Measurements from ENCODE around the gene SREBF2.
A peak's percentile ranks its signal among the peaks of the same experiment; 100 is the strongest.

The SREBF2 gene

GRCh38 chr22:41832553-41833368 lies at the start of gene SREBF2:
Gene SREBF2, plus strand, starts transcription at chr22:41833105. Its CDS starts 166 bp downstream, at chr22:41833271.
- peak; percentile 91 to 98 for DNase-seq

DNA sequence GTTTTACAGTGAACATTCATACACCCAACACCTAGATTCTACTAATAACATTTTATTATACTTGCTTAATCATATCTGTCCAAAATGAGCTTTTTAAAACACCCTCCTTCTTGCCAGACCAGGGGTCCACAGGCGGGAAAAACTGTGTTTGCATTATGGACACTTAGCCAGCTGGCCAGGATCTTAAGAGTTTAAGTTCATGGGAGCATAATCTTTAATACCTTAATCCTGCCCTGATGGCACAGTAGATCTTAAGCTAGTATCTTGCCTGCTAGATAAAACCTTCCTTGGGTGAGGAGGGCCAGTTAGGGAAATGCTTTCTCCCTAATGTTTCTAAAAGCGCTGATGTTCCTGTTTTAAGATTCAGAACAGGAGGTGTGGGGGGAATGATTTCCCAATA lies 45.6 kb upstream of the SREBF2 start:
- no peak for DNase-seq

DNA sequence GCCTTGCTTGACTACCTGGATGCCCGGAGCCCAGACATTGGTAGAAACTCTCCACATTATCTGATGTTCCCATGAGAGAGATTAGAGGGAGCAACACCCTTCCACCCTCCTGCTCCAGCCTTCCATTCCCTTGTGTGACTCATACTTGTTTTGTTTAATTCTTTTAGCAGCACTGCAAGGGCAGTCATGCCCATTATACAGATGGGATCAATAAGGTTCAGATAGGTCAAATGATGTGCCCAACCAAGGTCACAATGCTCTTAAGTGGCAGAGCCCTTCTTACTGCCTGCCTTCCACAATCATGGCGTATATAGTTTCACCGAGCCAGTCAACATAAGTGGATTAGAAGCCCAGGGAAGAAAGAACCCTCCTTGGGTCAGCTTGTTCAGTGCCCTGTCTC lies 39.0 kb upstream of the SREBF2 start:
- DNase-seq = no peak

DNA sequence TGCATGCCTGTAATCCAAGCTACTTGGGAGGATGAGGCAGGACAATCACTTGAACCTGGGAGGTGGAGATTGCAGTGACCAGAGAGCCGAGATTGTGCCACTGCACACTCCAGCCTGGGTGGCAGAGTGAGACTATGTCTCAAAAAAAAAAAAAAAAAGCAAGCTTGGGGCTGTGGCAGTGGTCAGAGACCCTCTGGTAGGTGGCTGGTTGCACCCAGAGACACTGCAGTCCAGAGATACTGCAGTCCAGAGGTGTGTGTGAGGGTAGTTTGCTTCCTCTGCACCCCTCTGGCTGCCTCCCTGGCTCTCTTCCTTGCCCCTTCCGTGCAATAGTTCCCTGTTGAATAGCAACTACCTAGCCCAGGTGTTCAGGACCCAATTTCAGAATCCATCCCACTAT lies 34.2 kb upstream of the SREBF2 start:
- DNase-seq = no peak

DNA sequence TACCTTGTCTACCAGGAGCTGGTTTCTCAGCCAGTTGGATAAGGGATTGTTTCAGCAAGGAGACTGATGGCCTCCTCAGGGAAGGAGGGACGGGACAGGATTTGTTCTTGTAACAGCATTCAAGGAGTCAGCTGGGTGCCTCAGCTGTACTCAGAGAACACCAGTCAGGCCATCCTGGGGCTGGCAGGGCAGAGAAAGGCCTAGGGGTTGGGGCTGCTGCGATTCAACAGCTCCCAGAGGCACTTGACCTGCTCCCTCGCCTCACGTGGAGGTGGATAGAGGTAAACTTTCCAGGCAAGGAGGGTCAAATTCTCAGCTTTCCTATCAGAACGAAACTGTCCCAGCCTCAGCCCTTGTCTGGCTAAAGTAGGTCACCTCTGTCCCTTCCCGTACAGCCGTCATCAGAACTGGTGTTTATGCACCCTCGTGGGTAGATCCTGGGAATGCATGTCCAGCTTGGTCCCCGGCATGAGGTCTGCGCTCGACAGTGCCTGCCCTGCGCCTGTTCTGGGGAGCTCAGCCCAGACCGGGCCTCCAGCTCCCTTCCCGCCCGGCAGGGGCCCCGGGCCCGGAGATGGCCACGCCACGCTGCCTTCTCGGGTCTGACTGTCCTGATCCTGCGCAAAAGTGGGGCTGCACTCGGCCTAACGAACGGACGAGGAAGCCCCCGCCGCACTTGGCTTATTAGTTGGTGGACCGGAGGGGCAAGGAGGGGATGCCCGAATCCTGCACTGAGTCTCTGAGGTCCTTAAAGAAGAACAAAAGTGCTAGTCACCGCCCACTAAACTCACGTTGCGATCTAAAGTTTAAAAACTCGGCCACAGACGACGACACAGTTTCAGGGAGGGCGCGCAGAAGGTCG lies 33.2 kb upstream of the SREBF2 start:
- DNase-seq = peak in 1 of 2 donors; percentile 78

DNA sequence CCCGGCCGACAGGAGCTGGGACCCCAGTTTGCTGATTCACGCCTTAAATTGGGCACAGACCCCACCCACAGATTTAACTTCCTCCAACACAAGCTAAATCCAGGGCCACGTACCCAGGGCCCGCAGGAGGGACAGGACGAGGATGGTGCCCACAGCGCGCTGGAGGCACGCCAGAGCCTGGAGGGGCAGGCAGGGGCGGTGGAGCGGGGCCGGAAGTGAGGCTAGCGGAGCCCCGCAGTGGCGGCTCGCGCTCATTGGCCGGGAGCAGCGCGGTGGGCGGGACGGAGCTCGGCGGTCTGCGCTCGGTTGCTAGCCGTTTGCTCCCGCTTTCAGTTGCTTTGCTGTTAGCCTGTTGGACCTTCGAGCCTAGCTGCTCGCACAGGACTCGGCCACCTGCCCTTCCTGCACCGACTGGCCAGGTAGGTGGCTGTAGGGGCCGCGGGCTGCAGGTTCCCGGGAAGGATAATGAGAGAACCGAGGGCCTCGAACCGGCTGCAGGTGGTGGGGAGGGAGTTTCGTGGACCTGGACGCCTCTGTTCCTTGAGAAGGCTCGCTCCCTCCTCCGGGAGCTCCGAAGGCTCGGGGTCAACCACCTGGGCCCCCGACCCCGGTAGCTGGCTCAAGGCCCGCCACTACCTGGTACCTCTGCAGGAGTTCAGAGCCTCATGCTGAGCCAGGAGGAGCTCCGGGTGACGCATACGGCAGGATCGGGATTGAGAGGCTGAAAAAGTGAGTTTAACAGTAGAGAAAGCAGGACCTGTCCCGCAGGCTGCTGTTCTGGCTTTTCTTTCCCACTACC lies 32.4 kb upstream of the SREBF2 start, which contains the start of gene CCDC134:
TSS of gene CCDC134 (plus strand) at position 332 of the 799 bp plus-strand sequence. CDS start 8,212 bp downstream, outside the sequence.
- DNase-seq = peak; percentile 80 to 93

DNA sequence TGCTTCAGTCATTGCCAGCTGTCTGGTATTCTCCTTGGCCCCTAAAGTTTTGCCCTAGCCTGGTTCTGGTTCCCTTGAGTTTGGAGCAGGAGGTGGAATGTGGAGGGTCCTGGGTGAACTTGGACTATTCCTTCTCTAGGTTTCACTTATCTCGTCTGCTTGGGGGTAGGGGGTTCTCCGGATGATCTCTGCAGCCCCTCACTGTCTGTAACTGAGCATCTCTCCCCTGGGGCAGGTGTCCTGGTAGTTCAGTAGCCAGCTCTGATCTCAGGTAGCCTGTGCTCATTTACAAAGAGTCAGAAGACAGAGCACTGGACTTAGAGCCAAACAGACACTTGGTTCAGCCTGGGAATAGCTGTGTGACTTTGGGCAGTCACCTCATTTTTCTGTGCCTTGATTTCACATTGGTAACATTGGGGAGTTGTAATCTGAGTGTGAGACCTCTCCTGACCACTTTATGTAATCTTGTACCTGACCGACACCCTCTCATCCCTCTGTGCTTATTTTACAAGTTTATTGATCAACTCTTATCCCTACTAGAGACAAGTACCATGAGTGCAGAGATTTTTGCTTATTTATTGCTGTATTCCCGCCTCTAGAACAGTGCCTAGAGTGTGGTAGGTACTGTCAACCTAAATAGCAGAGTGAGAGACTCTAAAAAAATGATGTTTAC lies 31.6 kb upstream of the SREBF2 start:
- DNase-seq = no peak

DNA sequence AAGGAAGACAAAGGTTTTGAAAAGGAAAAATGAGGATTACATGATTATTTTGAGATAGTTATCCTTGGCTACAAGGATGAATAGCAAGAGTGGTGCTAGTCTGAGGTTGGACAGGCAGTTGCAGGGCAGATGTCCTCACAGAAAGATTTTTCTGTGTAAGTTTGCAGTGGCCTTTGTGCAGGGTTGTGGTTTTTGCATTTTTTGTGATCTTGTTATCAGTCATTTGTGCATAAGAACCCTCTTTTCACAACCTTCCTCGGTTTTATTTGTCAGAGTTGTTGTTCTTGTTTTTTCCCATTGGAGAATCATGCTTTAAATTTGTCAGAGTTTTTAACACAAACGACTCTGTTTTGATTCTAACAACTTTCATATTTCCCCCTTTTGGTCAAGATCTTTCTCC lies 31.0 kb upstream of the SREBF2 start:
- no peak for DNase-seq

DNA sequence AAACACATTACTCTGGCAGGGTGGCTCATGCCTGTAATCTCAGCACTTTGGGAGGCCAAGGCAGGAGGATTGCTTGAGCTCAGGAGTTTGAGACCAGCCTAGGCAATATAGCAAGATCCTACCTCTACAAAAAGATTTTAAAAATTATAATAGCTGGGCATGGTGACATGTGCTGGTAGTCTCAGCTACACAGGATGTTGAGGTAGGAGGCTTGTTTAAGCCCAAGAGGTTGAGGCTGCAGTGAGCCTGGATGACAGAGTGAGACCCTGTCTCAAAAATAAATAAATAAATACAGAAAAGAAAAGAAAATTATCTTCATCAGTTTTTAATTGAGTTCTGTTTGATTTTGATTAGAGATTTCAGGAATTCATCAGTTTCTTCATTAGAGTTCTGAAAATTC lies 27.3 kb upstream of the SREBF2 start:
- DNase-seq = no peak

- no peak for DNase-seq
Observed at GRCh38 chr22:41808400-41808799, 24.5 kb upstream of the SREBF2 start.

GRCh38 chr22:41810022-41810421 lies 22.9 kb upstream of the SREBF2 start:
- DNase-seq = no peak

- DNase-seq = no peak
Observed at GRCh38 chr22:41812805-41813545, 19.9 kb upstream of the SREBF2 start.

GRCh38 chr22:41813726-41814410 lies 19.0 kb upstream of the SREBF2 start:
- no peak for DNase-seq

- no peak for DNase-seq
Observed at GRCh38 chr22:41815716-41816115, 17.2 kb upstream of the SREBF2 start.

DNA sequence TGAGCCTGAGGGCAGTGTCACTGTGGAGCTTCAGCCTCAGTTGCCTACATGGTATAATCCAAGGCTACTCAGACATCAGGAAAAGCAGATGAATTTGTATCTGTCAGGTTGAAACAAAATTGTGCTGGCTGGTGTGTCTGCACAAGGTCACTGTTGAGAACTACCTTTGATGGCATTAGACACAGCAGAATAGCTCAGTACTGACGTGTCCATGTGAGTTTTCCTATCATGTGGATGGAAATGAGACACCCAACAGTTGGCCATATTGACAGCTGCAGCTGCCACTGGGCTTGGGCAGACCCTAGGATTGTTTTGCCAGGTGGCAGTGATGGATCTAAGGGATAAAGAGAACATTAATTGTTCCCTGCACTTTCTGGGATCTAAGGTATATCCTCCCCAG lies 16.7 kb upstream of the SREBF2 start:
- DNase-seq = no peak

- no peak for DNase-seq
Observed at GRCh38 chr22:41816871-41817270, 16.0 kb upstream of the SREBF2 start.

- DNase-seq = no peak
Observed at GRCh38 chr22:41818011-41818410, 14.9 kb upstream of the SREBF2 start.

- DNase-seq = no peak
Observed at GRCh38 chr22:41818596-41818995, 14.3 kb upstream of the SREBF2 start.

DNA sequence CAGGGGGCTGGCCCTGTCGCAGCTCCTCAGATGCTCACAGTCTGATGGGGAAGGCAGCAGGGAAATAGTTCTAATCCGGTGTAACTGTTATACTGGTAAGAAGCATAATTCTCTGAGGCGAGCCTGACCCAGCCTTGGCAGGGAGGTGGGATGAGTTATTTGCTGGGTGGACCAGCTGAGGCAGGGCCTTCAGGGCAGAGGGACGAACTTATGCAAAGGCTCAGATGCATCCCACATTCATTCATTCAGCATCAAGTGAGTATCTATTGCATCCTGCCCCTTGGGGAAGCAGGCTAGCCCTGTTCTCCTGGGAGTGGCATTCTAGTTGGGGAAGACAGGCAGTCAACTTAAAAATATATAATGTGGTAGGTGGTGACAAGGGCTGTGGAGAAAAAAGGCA lies 13.6 kb upstream of the SREBF2 start:
- DNase-seq = no peak

DNA sequence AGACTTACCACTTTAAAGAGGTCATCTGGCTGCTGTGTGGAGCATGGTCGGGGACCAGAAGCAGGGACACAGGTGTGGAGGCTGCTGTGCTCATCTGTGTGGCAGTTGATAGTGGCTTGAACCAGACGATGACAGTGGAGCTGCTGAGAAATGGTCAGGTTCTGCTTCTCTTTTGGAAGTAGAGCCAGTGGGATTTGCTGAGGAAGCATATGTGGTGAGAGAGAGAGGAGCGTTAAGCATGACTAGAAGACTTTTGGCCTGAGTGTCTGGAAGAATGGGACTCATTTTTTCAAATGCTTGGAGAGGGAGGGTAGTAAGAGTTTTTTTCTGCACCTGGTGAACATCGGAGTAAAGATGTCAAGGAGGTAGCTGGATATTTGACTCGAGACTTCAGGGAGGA lies 12.5 kb upstream of the SREBF2 start:
- no peak for DNase-seq

Data from bone marrow (tissue), 2 donors.